ENCODE data around the gene SPEG.
"Not testable (repeated sequence)": the region's sequence is repeated elsewhere in the genome, so short reads cannot be mapped to it uniquely, and the experiment has no call there.

The SPEG gene

DNA sequence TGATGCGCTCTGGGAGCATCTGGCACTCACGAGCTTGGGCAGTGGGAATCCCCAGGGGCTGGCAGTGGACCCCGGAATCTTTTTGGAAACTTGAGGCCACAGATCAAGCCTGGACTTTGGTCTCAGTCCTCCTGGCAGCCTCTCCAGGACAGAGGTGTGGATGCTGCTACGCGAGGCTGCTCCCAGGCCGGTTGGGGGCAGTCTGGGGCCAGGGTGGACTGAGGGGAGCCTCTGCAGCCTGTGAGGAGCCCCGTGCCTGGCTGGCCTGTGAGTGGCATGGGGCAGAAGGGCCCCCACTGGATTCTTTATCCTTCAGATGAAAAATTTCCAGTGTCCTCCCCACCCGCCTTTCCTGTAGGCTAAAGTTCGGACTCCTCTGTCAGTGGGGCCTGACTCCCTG lies 29.2 kb upstream of the SPEG start:
- no peak for DNase-seq

GRCh38 chr2:219405958-219406860 lies 28.4 kb upstream of the SPEG start:
- no peak for DNase-seq

DNA sequence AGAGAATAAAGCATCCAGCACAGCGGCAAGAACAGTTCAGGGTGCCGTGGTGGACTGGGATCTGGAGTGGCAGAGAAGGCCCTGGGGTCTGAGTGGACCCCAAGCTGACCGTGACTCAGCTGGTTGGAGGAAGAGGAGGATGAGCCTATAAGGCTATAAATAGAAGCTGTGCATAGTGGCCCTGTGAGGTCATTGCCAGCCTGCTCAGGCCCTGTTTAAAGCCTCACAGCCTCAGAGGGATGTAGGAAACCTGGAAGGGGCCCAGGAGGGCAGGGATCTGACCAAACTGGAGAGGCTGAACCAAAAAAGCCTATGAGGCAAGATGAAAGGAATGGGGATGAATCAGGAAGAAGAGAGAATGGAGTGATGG lies 27.8 kb upstream of the SPEG start:
- DNase-seq = no peak

GRCh38 chr2:219407343-219407742 lies 27.3 kb upstream of the SPEG start:
- DNase-seq = not testable (repeated sequence)

DNA sequence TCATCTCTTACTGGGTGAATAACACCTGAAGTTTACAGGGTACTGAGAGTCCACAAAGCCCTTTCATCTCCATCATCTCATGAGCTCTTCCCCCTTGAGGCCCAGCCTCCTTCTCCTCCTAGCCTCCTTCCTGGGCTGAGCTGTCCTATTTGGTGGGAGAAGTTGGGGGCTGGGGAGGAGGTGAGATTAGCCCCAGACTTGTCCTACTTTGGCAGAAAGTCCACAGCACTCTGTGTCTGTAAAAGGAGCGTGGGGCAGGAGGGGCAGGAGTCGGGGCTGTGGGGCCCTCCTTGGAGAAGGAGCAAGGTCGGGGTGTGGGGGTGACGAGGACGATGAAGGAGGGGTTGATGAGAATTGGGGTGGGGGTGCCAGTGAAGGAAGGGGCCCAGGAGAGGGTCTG lies 26.4 kb upstream of the SPEG start:
- no peak for DNase-seq

DNA sequence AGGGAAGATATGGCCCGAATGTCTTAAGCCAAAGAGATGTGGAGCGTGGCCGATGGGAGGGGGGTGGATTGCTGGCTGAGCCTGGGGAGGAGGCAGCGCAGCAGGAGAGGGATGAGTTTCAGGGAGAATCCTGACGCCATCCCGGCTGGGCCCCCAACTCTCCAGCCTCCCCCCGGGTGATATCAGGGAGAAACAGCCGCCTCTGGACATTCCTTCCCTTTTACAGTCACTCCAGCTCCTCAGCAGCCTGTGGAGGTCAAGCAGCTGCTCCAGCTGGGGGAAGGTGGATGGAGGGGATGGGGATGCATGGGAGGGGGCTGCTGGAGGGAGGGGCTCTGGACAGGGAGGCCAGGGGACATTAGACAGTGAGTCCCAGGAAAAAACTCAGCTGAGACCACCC lies 26.0 kb upstream of the SPEG start:
- no peak for DNase-seq

DNA sequence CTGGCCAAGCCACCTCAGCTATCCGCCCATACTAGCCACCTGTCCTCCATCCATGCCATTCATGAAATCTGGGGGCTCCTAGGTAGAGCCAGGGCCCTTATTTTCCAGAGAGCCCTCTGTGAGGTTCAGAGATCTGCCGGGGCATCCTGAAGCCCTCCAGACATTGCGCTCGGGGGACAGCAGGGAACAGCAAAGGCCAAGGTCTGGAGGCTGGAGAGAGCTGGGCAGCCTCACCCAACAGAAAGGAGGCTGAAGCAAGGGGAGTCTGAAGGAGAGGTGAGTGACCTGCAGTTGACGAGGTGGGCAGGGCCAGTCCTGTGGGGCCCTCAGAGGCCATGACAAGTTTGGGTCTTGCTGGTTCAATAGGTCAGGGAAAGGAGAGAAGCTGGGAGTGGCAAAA lies 25.0 kb upstream of the SPEG start:
- DNase-seq = no peak

DNA sequence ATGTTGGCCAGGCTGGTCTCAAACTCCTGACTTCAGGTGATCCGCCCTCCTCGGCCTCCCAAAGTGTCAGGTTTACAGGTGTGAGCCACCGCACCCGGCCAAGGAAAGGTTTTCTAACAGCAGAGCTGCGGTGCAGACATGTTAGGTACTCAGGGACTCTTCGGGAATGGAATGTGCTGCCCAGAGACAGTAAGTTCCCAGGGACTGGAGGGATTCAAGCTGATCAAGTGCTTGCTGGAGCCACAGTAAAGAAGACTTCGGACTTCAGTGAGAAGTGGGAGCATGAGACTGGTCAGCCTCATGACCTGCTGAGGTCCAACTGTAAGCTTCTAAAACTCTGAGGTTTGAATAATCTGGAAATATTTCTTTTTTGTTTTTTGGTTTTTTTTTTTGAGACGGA lies 24.3 kb upstream of the SPEG start:
- no peak for DNase-seq

DNA sequence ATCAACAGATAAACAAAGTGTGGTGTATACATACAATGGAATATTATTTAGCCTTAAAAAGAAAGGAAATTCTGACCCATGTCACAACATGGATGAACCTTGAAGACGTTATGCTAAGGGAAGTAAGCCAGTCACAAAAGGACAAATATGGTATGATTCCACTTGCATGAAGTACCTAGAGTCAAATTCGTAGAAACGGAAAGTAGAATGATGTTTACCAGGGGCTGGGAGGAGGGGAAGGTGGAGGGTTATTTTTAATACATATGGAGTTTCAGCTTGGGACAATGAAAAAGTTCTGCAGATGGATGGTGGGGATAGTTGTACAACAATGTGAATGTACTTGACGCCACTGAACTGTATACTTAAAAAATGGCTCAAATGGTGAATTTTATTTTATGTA lies 19.8 kb upstream of the SPEG start:
- DNase-seq = no peak

- DNase-seq = no peak
Observed at GRCh38 chr2:219415580-219416234, 18.9 kb upstream of the SPEG start.

- no peak for DNase-seq
Observed at GRCh38 chr2:219416235-219416602, 18.4 kb upstream of the SPEG start.

DNA sequence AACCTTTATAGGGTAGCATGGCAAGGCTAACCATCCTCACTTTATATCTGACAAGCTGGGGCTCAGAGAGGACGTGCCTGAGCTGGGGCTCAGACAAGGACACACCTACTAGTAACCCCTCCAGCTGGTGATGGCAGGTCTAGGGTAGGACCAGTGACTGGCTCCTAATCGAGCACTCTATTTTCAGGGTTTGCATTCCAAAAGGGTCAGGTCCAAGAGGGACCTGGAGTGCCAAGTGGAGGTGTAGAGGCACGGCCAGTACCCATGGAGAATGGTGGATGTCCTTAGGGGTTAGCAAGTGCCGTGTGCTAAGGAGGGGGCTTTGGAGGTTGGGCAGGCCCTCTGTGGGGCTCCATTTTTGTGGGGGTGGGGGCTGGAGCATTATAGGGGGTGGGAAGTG lies 17.7 kb upstream of the SPEG start:
- no peak for DNase-seq

DNA sequence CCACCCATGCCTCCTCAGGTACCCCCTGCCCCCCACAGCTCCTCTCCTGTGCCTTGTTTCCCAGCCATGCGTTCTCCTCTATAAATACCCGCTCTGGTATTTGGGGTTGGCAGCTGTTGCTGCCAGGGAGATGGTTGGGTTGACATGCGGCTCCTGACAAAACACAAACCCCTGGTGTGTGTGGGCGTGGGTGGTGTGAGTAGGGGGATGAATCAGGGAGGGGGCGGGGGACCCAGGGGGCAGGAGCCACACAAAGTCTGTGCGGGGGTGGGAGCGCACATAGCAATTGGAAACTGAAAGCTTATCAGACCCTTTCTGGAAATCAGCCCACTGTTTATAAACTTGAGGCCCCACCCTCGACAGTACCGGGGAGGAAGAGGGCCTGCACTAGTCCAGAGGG lies 17.3 kb upstream of the SPEG start:
- DNase-seq = no peak

GRCh38 chr2:219418155-219419011 lies 16.3 kb upstream of the SPEG start, which contains the start of gene DES:
DES (plus strand) TSS chr2:219418377; CDS start chr2:219418463, 86 bp downstream.
- DNase-seq = no peak

DNA sequence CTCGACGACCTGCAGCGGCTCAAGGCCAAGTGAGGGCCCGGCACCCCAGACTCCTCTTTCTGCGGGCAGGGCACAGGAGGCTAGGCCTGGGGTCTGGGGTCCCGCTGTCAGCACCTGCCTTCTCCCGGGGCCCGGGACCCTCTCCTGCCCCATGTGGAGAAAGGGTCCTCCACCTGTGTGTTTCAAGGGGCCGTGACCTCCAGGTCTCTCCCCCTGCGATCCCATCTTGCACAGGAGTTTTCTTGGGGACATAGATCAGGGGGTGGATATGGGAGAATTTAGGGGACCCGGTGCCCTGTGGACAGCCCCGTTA lies 15.7 kb upstream of the SPEG start:
- DNase-seq = no peak

- no peak for DNase-seq
Observed at GRCh38 chr2:219419331-219420197, 15.1 kb upstream of the SPEG start.

GRCh38 chr2:219420687-219421086 lies 14.0 kb upstream of the SPEG start:
- no peak for DNase-seq

DNA sequence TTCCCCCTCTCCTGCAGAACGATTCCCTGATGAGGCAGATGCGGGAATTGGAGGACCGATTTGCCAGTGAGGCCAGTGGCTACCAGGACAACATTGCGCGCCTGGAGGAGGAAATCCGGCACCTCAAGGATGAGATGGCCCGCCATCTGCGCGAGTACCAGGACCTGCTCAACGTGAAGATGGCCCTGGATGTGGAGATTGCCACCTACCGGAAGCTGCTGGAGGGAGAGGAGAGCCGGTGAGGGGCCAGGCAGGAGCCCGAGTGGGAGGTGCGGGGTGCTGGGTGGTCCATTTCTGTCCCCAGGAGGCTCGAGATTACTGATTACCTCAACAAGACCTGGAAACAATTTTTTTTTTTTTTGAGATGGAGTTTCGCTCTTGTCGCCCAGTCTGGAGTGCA lies 13.3 kb upstream of the SPEG start:
- no peak for DNase-seq

GRCh38 chr2:219422952-219423534 lies 11.6 kb upstream of the SPEG start:
- no peak for DNase-seq

DNA sequence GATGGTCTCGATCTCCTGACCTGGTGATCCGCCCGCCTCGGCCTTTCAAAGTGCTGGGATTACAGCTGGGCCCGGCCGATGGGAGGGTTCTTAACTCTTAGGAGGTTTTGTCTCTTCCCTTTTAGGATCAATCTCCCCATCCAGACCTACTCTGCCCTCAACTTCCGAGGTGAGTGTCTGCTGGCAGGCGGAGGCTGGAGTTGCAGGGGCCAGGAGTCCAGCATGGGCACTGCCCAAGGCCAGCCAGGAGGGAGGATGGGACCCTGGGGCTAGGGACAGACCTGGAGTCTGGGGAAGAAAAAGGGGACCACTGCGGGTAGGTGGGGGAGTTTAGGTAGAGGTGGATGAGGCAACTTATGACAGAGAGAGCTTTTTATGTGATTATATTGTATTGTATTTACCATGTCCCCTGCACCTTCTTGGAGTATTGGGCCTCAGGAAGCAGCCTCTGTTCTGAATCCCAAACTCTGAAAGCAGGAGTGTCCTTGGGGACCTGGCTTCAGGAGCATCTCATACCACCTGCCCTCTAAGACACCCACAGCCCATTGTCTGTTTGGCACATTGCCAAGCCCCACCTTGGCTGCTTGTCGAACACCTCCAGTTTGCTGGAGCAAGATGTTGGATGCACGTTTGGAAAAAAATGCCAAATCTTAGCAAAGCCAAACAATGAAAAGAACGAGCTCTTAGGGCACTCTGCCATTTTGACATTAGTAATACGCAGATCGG lies 10.8 kb upstream of the SPEG start:
- no peak for DNase-seq

DNA sequence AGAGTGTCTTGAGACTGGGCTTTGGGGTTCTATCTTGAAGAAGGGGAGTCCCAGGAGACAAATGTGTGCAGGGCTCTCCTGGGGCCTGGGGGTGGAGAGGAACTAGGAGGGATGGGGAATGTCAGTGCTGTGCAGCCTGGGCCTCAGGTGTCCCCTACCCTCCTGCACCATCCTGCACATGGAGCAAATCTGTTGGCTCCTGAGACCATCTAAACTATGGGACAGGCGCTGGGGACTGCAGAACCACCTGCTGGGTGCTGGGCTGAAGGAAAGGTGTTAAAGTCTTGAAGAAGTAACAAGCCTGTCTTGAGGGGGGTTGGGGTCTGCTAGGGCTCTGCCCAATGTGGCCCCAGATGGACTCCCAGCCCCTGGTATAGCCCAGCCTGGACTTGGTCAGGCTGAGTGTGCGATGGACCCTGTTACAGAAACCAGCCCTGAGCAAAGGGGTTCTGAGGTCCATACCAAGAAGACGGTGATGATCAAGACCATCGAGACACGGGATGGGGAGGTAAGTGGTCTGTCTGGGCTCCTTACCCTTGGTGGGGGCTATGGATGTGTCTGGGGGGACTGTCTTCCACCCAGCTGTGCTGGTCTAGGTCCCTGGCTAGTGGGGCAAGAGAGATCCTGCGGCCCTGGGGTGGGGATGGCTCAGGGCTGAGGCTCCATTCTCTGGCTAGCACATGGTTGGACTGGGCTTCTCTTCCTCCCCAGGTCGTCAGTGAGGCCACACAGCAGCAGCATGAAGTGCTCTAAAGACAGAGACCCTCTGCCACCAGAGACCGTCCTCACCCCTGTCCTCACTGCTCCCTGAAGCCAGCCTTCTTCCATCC lies 9.2 kb upstream of the SPEG start:
- DNase-seq = no peak

Data from KG1 (cell line).